HEK293 (cell line): ENCODE results near the gene LCN10.

Experiments used
- BCL11A ChIP-seq: fragments of 450-650 bp; formaldehyde crosslinking; IDR thresholded peaks from 2 replicates; pipeline ENCODE4 v1.5.1; 2016; ENCODE audit warnings: low read depth, missing biosample characterization, missing genetic modification characterization
- EGR2 ChIP-seq: fragments of 450-650 bp; formaldehyde crosslinking; IDR thresholded peaks from 2 replicates; pipeline ENCODE4 v1.5.1; 2016; ENCODE audit warnings: low read depth, missing biosample characterization, missing genetic modification characterization
- FEZF1 ChIP-seq: fragments of 450-650 bp; formaldehyde crosslinking; IDR thresholded peaks from 2 replicates; pipeline ENCODE4 v1.5.1; 2016; ENCODE audit warnings: missing biosample characterization, missing genetic modification characterization
- GLIS2 ChIP-seq: fragments of 450-650 bp; formaldehyde crosslinking; IDR thresholded peaks from 2 replicates; pipeline ENCODE4 v1.5.1; 2016; ENCODE audit warnings: missing biosample characterization, missing genetic modification characterization
- OSR2 ChIP-seq: fragments of 450-650 bp; formaldehyde crosslinking; IDR thresholded peaks from 2 replicates; pipeline ENCODE4 v1.5.1; 2016; ENCODE audit warnings: missing biosample characterization, missing genetic modification characterization
- PRDM10 ChIP-seq: fragments of 450-650 bp; formaldehyde crosslinking; IDR thresholded peaks from 2 replicates; pipeline ENCODE4 v1.5.1; 2016; ENCODE audit warnings: missing biosample characterization, missing genetic modification characterization
- SALL2 ChIP-seq: fragments of 450-650 bp; formaldehyde crosslinking; IDR thresholded peaks from 2 replicates; pipeline ENCODE4 v1.5.0; 2017; ENCODE audit warnings: missing biosample characterization, mild to moderate bottlenecking, missing genetic modification characterization, borderline replicate concordance
- SCRT1 ChIP-seq: fragments of 450-650 bp; formaldehyde crosslinking; IDR thresholded peaks from 2 replicates; pipeline ENCODE4 v1.5.1; 2016; ENCODE audit warnings: missing biosample characterization, missing genetic modification characterization, borderline replicate concordance
- SCRT2 ChIP-seq: fragments of 450-650 bp; formaldehyde crosslinking; IDR thresholded peaks from 2 replicates; pipeline ENCODE4 v1.5.1; 2016; ENCODE audit warnings: missing biosample characterization, missing genetic modification characterization
- WT1 ChIP-seq: fragments of 450-650 bp; formaldehyde crosslinking; IDR thresholded peaks from 2 replicates; pipeline ENCODE4 v1.5.1; 2016; ENCODE audit warnings: missing biosample characterization, missing genetic modification characterization
- ZBTB11 ChIP-seq: fragments of 450-650 bp; formaldehyde crosslinking; conservative IDR thresholded peaks from 2 replicates; pipeline ENCODE4 v1.5.1; 2016; ENCODE audit warnings: low read depth, missing biosample characterization, missing genetic modification characterization
- ZBTB49 ChIP-seq: fragments of 450-650 bp; formaldehyde crosslinking; IDR thresholded peaks from 2 replicates; pipeline ENCODE4 v1.5.1; 2016; ENCODE audit warnings: missing biosample characterization, missing genetic modification characterization, low read depth
- ZBTB7A ChIP-seq: fragments of 450-650 bp; formaldehyde crosslinking; IDR thresholded peaks from 2 replicates; pipeline ENCODE4 v1.5.1; 2016; ENCODE audit warnings: low read depth, missing biosample characterization, missing genetic modification characterization
- ZNF146 ChIP-seq: fragments of 450-650 bp; formaldehyde crosslinking; IDR thresholded peaks from 2 replicates; pipeline ENCODE4 v1.5.1; 2016; ENCODE audit warnings: missing biosample characterization, missing genetic modification characterization
- ZNF174 ChIP-seq: fragments of 450-650 bp; formaldehyde crosslinking; IDR thresholded peaks from 2 replicates; pipeline ENCODE4 v1.5.0; 2017; ENCODE audit warnings: missing biosample characterization, mild to moderate bottlenecking, missing genetic modification characterization
- ZNF214 ChIP-seq: fragments of 450-650 bp; formaldehyde crosslinking; IDR thresholded peaks from 2 replicates; pipeline ENCODE4 v1.5.1; 2017; ENCODE audit warnings: missing biosample characterization, mild to moderate bottlenecking, missing genetic modification characterization, borderline replicate concordance
- ZNF311 ChIP-seq: fragments of 450-650 bp; formaldehyde crosslinking; IDR thresholded peaks from 2 replicates; pipeline ENCODE4 v1.5.1; 2017; ENCODE audit warnings: missing biosample characterization, missing genetic modification characterization, borderline replicate concordance
- ZNF366 ChIP-seq: fragments of 450-650 bp; formaldehyde crosslinking; conservative IDR thresholded peaks from 2 replicates; pipeline ENCODE4 v1.5.1; 2016; ENCODE audit warnings: missing biosample characterization, missing genetic modification characterization
- ZNF423 ChIP-seq: fragments of 450-650 bp; formaldehyde crosslinking; IDR thresholded peaks from 2 replicates; pipeline ENCODE4 v1.5.1; 2016; ENCODE audit warnings: missing biosample characterization, missing genetic modification characterization
- ZNF48 ChIP-seq: fragments of 450-650 bp; formaldehyde crosslinking; IDR thresholded peaks from 2 replicates; pipeline ENCODE4 v1.5.1; 2016; ENCODE audit warnings: missing biosample characterization, missing genetic modification characterization
- ZNF501 ChIP-seq: fragments of 450-650 bp; formaldehyde crosslinking; IDR thresholded peaks from 2 replicates; pipeline ENCODE4 v1.5.1; 2016; ENCODE audit warnings: missing biosample characterization, missing genetic modification characterization
- ZNF514 ChIP-seq: fragments of 450-650 bp; formaldehyde crosslinking; IDR thresholded peaks from 2 replicates; pipeline ENCODE4 v1.5.1; 2016; ENCODE audit warnings: missing biosample characterization, missing genetic modification characterization
- ZNF747 ChIP-seq: fragments of 450-650 bp; formaldehyde crosslinking; IDR thresholded peaks from 2 replicates; pipeline ENCODE4 v1.5.1; 2016; ENCODE audit warnings: missing biosample characterization, missing genetic modification characterization
- ZNF776 ChIP-seq: fragments of 450-650 bp; formaldehyde crosslinking; IDR thresholded peaks from 2 replicates; pipeline ENCODE4 v1.5.0; 2017; ENCODE audit warnings: missing biosample characterization, missing genetic modification characterization, borderline replicate concordance
- ZNF843 ChIP-seq: fragments of 450-650 bp; formaldehyde crosslinking; IDR thresholded peaks from 2 replicates; pipeline ENCODE4 v1.5.1; 2016; ENCODE audit warnings: missing biosample characterization, missing genetic modification characterization
- TF ChIP-seq, protein P1 (sequence below): fragments of 450-650 bp; formaldehyde crosslinking; IDR thresholded peaks from 2 replicates; pipeline ENCODE4 v1.5.1; 2017; ENCODE audit warnings: missing biosample characterization, missing genetic modification characterization

The LCN10 gene

DNA sequence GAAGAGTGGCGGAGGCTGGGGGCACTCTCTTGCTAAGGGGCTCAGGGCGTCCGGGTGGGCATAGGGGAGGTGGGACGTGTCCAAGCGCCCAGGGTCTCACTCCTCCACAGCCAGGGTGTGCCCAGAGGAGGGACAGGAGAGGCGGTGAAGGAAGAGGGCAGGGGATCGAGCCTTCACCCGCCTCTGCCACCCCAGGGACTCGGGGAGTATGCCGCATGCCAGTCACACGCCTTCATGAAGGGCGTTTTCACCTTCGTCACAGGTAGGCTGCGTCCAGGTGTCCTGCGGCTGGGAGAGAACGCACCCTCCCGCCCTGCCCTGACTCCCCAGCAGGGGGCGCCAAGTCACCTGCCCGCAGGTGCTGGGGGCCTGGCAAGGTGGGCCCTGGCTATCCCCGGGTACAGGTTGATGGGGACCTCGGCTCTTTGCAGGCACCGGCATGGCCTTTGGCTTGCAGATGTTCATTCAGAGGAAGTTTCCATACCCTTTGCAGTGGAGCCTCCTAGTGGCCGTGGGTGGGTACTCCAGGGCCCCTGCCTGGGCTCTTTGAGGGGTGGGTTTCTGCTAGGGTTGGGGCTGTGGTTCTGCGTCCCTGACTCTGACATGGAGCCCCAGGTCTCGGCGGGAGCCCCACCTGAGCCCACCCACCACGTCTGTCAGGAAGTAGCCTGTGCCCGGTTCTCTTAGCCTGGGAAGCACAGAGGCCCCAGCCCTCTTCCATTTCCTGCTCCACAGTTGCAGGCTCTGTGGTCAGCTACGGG is 49.0 kb upstream of the LCN10 start (continued):
- no peak for TF ChIP-seq ZBTB49 (tag by site-specific recombination)
- TF ChIP-seq ZNF514 (tag by site-specific recombination), result no peak
- TF ChIP-seq, protein P1, sequence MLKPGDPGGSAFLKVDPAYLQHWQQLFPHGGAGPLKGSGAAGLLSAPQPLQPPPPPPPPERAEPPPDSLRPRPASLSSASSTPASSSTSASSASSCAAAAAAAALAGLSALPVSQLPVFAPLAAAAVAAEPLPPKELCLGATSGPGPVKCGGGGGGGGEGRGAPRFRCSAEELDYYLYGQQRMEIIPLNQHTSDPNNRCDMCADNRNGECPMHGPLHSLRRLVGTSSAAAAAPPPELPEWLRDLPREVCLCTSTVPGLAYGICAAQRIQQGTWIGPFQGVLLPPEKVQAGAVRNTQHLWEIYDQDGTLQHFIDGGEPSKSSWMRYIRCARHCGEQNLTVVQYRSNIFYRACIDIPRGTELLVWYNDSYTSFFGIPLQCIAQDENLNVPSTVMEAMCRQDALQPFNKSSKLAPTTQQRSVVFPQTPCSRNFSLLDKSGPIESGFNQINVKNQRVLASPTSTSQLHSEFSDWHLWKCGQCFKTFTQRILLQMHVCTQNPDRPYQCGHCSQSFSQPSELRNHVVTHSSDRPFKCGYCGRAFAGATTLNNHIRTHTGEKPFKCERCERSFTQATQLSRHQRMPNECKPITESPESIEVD, result no peak
- TF ChIP-seq SALL2 (tag by site-specific recombination), result no peak
- 0 out of 2 replicates have a peak, but pooled peaks have one; percentile 73 for TF ChIP-seq ZNF501
- no peak for TF ChIP-seq WT1 (tag by site-specific recombination)
- TF ChIP-seq SCRT2 (tag by site-specific recombination), result peak; percentile 45
- TF ChIP-seq ZNF747 (tag by site-specific recombination), result no peak
- no peak for TF ChIP-seq SCRT1 (tag by site-specific recombination)
- TF ChIP-seq PRDM10 (tag by site-specific recombination), result peak; percentile 50; the same call in 1 of the 2 replicates
- peak; percentile 68; the same call in 1 of the 2 replicates for TF ChIP-seq ZBTB7A (tag by site-specific recombination)
- 0 out of 2 replicates have a peak, but pooled peaks have one; percentile 19 for TF ChIP-seq ZNF423
- no peak; the same call in 1 of the 2 replicates for TF ChIP-seq EGR2 (tag by site-specific recombination)
- TF ChIP-seq FEZF1 (tag by site-specific recombination), result no peak
- no peak for TF ChIP-seq ZNF311 (tag by site-specific recombination)
- no peak for TF ChIP-seq ZNF48 (tag by site-specific recombination)
- TF ChIP-seq ZNF366, result no peak; the same call in 1 of the 2 replicates
- TF ChIP-seq ZNF776 (tag by site-specific recombination), result no peak
- peak; percentile 75 for TF ChIP-seq GLIS2 (tag by site-specific recombination)
- no peak for TF ChIP-seq OSR2 (tag by site-specific recombination)
- TF ChIP-seq ZNF174 (tag by site-specific recombination), result no peak
- TF ChIP-seq ZBTB11 (tag by site-specific recombination), result no peak
- TF ChIP-seq ZNF214, result no peak
- no peak for TF ChIP-seq ZNF843 (tag by site-specific recombination)
- no peak for TF ChIP-seq ZNF146 (tag by site-specific recombination)
- peak; percentile 40; the same call in 1 of the 2 replicates for TF ChIP-seq BCL11A (tag by site-specific recombination)
